NCI-H1436 treated with DMSO at 0.1 percent for 48 hours (cell line): ENCODE measurements around the gene CIC.
A peak's percentile ranks its signal among the peaks of the same experiment; 100 is the strongest.

Source experiments
- DNase-seq: peaks from one replicate; lab custom pipeline; 2025; lab: John Stamatoyannopoulos, UW

The CIC gene

DNA sequence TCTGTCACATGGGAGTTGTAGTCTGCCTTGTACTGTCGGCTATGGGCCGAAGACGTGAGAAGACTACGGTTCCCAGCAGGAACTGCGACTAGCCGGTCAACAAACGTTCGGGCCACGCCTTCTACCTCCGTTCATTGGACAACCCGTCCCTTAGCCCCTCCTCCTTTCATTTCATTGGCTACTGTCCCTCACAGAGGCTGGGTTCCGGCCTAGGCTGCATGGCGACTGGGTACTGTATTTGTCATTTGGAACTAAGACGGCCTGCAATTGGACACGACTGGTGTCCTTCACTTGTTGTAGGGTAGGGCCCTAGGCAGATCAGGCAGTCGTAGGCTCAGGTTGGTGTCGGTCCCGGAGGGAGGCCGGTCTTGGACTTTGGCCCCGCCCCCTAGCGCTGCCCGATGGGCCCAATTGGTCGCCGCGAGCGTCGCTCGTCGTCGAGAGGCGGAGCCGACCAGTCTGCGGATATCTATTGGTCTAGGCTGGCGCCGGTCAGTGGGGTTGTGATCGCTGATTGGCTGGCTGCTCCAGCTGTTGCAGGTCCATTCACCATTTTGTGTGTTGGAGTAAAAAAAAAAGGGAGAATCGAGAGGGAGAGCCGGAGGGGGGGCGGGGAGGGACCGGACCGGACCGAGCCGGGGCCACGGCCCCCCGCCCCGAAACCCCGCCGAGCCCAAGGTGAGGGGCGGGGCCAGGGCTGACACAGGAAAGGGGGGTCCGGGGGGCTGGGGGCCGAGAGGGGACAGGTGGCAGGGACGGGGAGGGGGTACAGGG, at the start of gene CIC:
Gene CIC, plus strand, starts transcription at position 549 of the 774 bp plus-strand sequence. CDS start 2,532 bp downstream, outside the sequence.
- DNase-seq, result peak; percentile 99

DNA sequence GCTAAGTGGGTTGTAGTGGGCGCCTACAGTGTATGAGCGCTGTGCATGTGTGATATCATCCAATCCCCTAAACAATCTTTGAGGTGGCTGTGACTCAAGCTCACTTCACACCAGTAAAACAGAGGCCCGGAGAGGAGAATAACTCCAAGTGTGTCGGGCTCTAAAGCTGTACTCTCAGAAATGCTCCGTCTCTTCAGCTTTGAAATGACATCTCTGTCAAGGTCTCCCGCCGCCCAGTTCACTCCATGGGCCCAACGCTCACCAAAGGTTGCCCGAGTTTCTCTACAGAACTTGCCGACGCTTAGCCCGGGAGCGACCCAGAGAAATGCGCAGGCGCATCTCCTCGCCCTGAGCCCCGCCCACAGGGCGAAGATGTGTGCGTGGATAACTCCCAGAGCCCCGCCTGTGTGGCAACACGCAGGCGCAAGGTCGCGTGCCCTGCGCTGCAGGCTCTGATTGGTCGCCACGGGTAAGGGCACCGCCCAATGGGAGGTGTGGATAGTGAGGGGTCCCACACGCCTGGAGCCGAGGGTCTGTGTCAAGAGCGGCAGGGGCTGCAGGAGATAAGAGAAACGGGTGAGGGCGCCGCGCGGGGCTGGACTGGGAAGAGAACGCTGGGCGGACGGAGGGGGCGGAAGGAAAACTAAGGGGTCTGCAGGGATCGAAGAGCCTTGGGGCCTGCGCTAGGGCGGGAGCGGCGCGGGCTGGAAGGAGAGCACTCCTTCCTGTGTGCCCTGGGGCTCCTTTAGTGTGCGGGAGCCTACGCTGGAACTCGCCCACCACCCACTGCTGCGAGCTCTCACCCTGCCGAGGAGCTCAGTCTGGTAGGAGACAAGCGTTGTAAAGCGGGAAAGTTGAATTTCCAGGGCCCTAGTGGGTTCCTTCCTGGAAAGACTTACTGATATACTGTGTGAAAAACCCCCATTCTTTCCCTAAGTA, 49.0 kb upstream of the CIC start, which contains the start of gene ZNF526:
Gene ZNF526, plus strand, starts transcription at position 501 of the 939 bp plus-strand sequence. CDS start 4,092 bp downstream, outside the sequence.
- peak; percentile 94 for DNase-seq

DNA sequence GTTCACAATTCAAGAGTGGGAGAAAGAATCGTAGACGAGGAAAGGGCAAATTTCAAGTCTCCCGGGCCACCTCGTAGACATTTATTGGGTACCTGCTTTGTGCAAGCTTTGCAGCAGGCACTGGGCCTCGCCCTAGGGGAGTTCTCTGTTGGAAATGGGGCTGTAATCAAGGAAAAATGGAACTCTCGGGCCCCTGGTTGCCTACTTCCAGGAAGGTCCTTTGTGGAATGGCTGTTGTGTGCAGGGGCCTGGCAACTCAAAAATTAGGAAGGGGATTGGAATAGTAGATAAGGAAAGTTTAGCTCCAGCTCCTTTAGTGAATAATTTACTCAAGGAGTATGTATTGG, 48.3 kb upstream of the CIC start:
- no peak for DNase-seq

DNA sequence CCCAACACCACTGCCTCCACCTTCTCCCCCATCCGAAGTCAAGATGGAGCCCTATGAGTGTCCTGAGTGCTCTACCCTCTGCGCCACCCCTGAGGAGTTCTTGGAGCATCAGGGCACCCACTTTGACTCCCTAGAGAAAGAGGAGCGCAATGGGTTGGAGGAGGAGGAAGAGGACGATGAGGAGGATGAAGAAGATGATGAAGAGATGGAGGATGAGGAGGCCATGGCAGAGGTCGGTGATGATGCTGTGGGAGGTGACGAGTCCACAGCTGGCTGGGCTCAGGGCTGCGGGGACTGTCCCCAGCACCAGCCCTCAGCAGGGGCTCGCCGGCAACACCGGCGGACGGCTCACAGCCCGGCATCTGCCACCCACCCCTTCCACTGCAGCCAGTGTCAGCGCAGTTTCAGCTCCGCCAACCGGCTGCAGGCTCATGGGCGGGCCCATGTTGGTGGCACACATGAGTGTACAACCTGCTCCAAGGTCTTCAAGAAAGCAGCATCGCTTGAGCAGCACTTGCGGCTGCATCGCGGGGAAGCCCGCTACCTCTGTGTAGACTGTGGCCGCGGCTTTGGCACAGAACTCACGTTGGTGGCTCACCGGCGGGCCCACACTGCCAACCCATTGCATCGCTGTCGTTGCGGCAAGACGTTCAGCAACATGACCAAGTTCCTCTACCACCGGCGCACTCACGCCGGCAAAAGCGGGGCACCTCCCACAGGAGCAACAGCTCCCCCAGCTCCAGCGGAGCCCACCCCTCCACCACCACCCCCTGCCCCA, 43.9 kb upstream of the CIC start:
- no peak for DNase-seq

DNA sequence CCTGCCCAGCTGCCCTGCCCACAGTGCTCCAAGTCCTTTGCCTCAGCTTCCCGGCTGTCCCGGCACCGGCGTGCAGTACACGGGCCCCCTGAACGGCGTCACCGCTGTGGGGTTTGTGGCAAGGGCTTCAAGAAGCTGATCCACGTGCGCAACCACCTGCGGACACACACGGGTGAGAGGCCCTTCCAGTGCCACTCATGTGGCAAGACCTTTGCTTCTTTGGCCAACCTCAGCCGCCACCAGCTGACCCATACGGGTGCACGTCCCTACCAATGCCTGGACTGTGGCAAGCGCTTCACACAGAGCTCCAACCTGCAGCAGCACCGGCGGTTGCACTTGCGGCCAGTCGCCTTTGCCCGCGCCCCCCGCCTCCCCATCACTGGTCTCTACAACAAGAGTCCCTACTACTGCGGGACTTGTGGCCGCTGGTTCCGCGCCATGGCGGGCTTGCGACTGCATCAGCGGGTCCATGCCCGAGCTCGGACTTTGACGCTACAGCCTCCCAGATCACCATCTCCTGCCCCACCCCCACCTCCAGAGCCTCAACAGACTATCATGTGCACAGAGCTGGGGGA, 43.2 kb upstream of the CIC start:
- no peak for DNase-seq

DNA sequence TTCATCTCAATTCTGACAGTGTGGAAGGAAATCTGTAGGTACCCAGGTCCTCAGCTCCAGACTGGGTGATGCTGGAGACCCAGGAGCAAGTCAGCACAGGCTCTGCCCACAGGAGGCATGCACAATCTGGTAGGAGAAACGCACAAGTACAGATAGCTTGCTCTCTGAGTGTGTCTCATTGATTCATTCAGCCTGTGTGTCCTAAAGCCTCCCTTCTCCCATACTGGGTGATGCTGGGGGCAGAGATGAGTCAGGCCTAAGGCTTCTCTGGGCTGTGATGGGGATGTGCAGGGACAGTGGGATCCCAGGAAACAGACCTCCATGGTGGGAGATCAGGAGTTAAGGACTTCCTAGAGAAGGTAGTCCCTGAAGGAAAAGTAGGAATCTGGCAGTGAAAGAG, 42.2 kb upstream of the CIC start:
- no peak for DNase-seq

DNA sequence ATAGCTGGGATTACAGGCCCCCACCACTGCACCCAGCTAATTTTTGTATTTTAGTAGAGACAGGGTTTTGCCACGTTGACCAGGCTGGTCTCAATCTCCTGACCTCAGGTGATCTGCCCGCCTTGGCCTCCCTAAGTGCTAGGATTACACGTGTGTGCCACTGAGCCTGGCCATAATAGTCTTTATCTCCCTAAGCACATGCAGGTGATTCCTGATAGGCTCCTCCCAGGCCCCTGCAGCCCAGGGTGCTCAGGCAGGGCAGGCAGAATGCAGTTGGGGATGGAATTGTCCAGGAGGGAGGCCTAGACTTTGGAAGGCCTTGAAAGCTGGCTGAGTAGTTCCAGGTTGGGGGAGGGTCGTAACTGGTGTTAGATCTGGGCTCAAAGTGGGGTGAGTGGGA, 40.4 kb upstream of the CIC start:
- DNase-seq, result no peak

DNA sequence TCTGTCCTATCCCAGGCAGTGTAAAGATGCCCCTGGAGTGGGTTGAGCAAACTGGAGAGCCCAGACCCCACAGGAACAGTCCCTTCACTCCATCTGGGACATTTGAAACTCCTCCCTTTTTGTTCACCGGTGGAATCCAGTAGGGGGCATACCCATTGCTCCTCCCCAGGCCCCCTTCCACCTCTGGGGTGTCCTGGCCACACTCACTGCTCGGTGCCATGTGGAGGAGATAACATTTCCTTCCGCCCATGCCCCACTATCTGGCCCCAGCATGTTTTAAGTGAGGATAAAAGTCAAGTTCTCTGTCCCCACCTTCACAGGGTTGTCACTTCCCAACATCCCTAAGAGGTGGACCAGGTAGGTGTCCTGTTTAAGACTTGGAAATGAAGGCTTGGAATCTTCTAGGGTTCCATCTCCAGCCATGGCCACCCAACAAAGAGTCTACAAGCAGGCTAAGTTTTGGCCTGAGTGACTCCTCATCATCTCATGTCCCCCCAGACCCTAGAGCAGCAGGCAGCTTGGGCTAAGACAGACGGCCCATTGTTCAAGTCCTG, 39.7 kb upstream of the CIC start:
- DNase-seq, result no peak

DNA sequence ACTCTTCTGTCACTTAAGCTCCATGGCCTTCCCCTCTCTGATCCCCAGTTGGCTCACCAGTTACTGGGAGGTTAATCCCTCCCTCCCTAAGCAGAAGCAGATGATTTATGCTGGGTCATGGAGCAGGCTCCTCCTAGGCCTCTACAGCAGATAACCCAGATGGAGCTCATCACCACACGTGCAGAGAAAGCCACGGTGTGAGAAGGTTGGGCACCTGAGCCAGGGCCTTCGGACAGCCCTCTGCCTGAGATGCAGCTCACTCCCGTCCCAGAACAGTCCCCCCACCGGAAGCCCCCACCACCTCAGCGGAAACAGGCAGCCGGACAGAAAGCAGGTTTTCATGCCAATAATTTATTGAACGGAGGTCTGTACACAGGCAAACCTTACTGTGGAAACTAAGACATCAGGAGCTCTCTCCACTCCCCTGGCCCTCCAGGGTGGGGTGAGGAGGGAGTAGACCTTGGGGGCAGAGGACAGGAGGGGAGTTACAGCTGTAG, 39.1 kb upstream of the CIC start:
- no peak for DNase-seq

DNA sequence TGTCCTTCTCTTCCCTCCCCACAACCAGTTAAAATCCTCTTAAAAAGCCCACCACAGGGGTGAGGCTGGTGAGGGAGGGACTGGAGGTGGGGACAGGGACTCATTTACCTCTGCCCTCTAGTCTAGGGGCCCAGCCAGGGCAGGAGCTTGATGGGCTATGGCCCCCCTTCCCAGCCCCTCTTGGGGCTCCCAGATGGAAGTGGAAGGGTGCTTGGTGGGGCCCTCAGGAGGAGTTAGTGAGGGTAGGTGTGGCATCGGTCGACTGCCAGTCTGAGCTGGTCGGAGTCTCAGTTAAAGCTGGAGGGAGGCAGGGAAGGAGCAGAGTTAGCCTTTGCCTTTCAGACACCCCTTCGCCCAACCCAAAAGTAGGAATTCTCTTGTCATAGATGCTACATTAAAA, 38.5 kb upstream of the CIC start:
- DNase-seq, result no peak

DNA sequence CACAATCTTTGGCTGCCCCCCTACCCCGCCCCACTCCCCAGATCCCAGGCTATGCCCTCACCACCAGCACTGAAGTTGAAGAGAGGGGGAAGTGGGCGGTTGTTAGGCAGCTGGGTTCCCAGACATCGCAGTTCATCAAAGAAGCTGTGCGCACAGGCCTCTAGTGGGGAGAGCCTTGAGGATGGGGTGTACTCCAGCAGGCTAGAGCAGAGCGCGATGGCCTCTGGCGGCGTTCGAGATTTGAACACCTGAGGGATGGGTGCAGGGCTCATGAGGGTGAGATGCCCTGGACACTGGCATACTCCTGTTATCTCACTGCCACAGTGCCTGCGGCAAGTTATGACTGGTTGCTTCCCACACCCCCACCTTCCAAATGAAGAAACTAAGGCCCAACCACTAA, 36.6 kb upstream of the CIC start:
- no peak for DNase-seq

DNA sequence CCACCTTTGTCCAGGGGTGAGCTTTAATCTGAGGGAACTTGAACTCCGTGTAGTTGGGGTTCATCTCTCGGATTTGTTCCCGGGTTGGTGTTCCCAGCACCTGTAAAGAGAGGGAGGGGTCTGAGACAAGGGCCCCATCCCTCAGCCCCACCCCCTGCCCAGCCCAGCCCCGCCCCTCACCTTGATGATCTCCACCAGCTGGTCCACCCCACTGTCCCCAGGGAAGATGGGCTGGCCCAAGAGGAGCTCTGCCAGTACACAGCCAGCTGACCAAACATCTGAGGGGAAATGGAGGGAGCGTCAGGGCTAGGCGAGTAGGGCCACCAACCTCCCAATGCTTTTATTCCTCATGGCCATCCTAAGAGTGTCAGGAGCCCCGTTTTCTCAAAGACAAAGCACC, 35.9 kb upstream of the CIC start:
- no peak for DNase-seq

DNA sequence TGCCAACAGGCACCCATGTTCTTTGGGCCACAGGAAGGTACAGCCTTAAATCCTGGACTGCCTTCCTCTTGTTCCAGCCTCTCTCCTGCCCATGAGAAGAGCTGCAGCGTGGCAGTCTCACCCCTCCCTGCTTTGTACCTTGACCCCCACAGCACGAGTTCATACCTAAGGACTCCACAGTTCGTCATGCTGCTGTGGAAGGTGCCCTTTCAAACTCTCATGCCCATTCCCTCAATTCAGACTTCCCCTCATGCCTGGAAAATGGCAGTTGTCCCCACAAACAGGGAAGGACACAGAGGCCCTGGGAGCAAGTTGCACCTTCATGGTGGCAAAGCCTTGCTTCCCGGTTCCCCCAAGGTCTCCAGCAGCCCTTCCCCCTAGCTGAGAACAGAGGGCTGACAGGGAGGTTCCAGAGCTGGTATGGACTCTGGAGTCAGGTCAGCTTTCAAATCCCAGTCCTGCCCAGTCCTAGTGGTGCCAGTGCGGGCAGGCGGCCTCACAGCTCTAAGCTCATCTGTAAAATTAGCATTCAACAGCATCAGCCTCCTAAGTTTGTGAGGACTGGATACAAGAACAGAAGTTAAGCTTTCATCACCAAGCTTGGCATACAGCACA, 35.3 kb upstream of the CIC start:
- no peak for DNase-seq

DNA sequence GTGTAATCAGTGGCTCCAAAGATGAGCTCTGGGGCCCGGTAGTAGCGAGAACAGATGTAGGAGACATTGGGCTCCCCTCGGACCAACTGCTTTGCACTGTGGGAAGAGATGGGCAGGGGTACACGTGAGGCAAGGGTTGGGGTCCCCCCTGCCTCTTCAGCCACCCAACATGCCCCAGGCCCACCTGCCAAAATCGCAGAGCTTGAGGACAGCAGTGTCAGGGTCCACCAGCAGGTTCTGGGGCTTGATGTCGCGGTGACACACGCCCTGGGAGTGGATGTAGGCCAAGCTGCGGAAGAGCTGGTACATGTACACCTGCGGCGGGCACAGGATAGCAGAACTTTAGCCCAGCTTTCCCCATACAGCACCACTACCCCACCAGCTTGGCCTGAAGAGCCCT, 34.7 kb upstream of the CIC start:
- DNase-seq, result no peak

DNA sequence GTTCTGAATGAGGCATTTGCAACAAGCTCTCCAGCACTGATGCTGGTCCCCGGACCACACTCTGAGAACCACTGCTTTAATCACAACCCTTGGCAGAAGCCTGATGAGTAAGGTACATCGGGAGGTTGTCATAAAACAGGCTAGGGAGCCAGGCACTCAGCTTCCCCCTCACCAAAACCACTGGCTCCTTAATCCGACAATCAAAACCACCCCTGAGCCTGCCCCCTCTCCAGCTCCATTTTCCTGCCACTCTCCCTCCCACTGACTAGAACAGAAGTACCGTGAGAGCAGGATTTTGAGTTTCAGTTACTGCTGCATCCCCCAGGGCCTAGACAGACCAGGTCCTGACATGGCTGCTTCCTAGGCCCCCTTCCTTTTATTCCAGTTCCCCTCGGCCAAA, 33.9 kb upstream of the CIC start:
- DNase-seq, result no peak

DNA sequence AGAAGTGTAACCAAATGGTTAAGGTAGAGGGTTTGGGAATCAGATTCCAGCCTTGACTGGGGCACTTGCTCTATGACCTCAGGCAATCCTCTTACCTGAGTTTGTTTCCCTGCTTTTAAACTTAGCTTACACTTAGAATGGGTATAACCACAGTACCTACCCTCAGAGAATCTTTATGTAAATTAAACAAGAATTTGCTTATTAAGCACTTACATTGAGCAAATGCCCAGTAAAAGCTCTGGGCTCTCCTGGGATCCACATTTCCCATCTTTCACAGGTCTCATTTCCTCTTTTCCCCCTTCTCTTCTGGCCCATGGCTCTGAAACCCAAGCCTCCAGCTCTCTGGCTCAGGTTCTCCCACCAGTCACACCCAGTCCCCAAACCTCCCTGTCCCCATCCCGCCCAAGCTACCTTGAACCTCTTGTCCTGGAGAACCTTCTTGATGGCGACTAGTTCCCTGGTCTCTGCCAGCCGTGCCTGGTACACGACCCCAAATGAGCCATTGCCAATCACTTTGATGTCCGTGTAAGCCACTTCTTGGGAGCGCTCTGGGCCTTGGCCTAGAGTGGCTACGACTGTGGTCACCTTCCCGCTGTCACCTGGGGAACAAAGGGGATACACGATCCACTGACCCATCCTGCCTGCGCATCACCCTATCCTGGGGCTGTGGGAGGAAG, 29.4 kb upstream of the CIC start:
- DNase-seq, result no peak

DNA sequence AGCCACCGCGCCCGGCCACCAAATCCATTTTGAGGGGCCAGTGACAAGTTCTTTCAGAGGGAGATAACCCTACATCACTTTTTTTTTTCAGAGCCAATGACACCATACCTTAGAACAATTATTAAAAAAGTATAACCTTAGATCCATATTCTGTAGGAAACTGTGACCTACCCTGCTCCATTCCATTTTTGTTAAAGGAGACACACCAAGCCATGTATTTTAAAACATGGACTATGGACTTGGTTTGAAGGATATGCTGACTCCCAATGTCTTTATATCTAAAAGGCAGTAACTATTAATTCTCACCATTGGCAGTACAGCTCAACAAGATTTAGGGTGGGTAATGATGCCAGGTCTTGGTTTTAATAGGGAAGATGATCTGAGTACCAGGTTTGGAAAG, 27.8 kb upstream of the CIC start:
- DNase-seq, result no peak

DNA sequence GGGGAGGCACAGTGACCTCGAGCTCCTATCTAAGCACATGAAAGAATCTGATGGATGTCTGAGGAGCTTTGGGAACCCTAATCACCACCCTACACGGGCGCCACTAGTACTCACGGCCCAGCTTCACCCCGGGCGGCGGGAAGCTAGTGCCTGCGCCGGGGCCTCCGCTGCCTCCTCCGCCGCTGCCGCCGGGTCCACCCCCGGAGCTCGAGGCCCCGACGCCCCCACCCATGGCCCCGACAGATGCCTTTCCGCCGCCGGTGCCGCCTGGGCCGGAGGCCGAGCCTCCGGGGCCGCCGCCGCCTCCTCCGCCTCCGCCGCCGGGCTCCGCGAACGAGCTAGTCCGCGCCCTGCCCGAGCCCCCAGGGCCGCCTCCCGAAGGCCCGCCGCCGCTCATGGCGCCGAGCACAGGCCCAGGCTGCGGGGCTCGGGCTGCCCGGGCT, 27.0 kb upstream of the CIC start:
- DNase-seq, result no peak

DNA sequence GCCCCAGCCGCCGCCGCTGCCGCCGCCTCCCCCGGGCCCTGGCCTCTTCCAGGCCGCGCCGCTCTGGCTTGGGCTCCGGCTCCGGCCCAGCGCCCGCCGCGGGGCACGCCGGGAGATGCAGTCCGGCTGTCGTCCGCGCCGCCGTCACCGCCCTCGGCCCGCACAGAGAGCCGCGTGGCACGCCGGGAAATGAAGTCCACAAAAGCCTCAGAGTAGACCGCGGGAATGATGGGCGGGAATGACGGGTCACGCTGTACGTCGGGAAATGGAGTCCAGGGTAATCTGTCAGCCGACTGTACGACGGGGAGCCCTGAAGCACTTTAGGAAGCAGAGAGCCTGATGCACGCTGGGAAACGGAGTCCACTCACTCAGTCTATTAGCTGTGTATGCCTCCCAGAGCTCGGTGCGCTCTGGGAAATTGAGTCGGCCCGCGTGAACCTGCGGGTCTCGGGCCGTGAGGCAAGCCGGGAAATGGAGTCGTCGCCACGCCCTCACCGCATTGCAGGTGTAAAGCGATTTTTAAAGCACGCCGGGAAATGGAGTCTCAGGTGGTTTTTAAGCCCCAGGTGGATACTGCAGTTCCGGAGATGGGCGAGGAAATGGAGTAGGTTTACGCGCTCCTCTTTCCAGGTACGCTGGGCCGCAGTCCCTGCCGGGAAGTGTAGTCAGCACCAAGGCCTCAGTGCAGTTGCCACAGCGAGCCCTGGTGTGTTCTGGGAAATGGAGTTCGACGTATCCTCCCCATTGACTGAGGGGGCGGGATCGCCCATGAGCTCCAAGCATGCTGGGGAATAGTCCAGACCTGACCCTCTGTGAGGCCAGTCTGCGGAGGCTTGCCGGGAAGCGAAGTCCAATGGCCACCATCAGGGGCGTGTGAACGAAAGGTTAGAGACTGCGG, 26.3 kb upstream of the CIC start, which contains the start of gene GSK3A:
Gene GSK3A, minus strand, starts transcription at position 91 of the 898 bp plus-strand sequence. CDS start 137 bp downstream, outside the sequence.
- peak; percentile 99 for DNase-seq
